Transverse colon (tissue), 4 donors: ENCODE data around the gene BRIP1.
"Not testable (repeated sequence)": the region's sequence is repeated elsewhere in the genome, so short reads cannot be mapped to it uniquely, and the experiment has no call there.

ENCODE experiments used
- CTCF ChIP-seq, 5 experiments: fragments of 200-600 bp in 3 of 5; fragments of 450-650 bp in 2 of 5; sonication (generic) in 3 of 5; IDR thresholded peaks; 1 replicate in 2 of 5; 2 replicates in 3 of 5; pipeline ENCODE4 v1.5.1; 2016 to 2017; ENCODE audit warnings: antibody characterized with exemption in 5 of 5, inconsistent platforms in 3 of 5, mild to moderate bottlenecking in 2 of 5, moderate library complexity in 1 of 5
- EP300 ChIP-seq: sonication (generic); formaldehyde crosslinking; IDR thresholded peaks from one replicate; pipeline ENCODE4 v1.6.1; 2017; ENCODE audit warnings: antibody characterized with exemption, low read depth
- POLR2A ChIP-seq: fragments of 450-650 bp; IDR thresholded peaks from one replicate; pipeline ENCODE4 v1.6.1; 2016; ENCODE audit warnings: antibody characterized with exemption, mild to moderate bottlenecking, moderate library complexity
- POLR2AphosphoS5 ChIP-seq, 3 donors: sonication (generic); formaldehyde crosslinking; IDR thresholded peaks; one replicate each; pipeline ENCODE4 v1.6.1; 2016; ENCODE audit warnings: antibody characterized with exemption in 3 of 3

- not testable (repeated sequence) for TF ChIP-seq CTCF (IDR thresholded peaks at IDR 0.05); POLR2AphosphoS5 (IDR thresholded peaks at IDR 0.05); EP300; POLR2A
Observed at GRCh38 chr17:61887733-61888132, 24.4 kb upstream of the BRIP1 start.
